HG03139 (cell line): ENCODE results near the gene ANK2.

ENCODE experiments used
- ATAC-seq: cut with Tn5 transposase; IDR thresholded peaks from one replicate; pipeline ENCODE4 v1.9.1; 2021; ENCODE audit not compliant: unreplicated experiment

ANK2 gene

GRCh38 chr4:113433116-113433515 is 383.7 kb downstream of the ANK2 start:
- ATAC-seq: no peak
